Measurements from ENCODE around the gene SPATA2L.

GRCh38 chr16:89689142-89689541 lies 12.4 kb downstream of the SPATA2L start:
- TF ChIP-seq CTCF (optimal IDR thresholded peaks at IDR 0.05 in 1 of 3, IDR thresholded peaks at IDR 0.05 in 1 of 3, conservative IDR thresholded peaks at IDR 0.05 in 1 of 3; ENCODE audit: extremely low read depth in 1 of 3, insufficient read depth in 2 of 3, low read length in 3 of 3): no peak
- TF ChIP-seq EZH2 (IDR thresholded peaks at IDR 0.05; ENCODE audit: low read length): no peak
